Anterior cingulate cortex (tissue), 58 donors: ENCODE results near the gene MDK.
A peak's percentile ranks its signal among the peaks of the same experiment; 100 is the strongest.

ENCODE experiments used
- DNase-seq, 58 donors: peaks; one replicate each; lab custom pipeline; 2025; lab: John Stamatoyannopoulos, UW

The MDK gene

GRCh38 chr11:46346886-46347636 is 34.4 kb upstream of the MDK start, which contains the start of gene DGKZ:
TSS of gene DGKZ (plus strand) at chr11:46347463. CDS start at chr11:46347660, 197 bp downstream.
- peak in 57 of 58 donors; percentile 39 to 92 (median 80) for DNase-seq

DNA sequence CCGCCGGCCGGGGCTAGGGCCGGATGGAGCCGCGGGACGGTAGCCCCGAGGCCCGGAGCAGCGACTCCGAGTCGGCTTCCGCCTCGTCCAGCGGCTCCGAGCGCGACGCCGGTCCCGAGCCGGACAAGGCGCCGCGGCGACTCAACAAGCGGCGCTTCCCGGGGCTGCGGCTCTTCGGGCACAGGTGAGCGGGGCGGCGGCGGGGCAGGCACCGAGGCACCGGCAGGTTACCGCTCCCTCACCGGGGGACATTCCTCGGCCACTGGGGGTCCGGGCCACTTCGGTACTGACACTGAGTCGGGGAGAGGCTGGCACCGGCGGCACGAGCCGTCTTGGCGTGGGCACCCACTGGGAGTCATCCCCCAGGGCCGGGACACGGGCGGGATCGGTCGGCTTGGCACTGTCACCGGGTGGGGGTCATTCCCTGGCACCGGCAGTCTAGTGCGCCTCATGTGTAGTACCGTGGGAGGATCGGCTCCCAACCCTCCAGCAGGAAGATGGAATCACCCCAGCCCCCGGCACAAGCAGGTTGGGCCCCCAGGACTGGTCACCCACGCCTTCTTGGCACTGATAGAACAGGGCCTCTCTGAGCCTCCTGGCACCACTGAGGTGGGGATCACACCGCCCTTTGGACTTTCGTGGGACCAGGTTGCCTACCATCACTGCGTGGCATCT is 33.7 kb upstream of the MDK start:
- peak in 1 of 58 donors; percentile 37 for DNase-seq

DNA sequence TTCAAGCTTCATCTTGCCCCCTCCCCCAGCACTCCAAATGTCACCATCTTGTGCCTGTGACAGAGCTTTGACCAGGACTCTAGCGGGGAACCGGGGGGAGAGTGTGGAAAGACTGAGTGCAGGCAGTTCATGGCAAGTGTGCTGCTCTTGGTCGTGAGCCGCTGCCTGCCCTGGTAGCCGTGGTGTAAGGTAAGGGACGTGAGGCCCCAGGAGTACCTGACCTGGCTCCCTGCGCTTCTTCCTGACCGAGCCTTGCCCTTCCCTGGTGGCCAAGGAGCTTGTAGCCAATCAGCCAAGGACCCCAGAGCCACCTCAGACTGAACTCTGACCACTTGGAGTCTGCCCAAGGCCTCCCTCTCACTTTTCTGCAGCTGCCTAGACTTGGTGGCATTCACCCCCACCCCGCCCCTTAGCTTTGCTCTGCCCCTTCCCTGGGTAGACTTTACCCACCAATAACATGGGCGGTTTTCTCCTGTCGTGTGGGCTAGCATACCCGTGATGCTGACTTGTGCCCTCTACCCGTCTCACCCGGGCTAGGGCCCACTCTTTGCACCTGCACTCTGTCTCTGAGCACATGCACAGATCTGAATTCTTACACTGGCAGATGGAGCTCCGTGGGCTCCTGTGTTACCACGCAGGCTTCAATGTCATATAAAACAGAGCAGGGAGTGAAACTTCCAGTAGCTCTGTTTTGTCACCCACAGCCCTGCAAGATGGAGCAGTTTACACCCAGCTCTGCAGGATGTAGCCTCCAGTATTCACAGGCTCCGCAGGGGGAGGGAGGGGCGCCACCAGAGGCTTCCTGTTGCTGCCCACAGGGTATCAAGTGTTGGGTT is 32.7 kb upstream of the MDK start:
- peak in 2 of 58 donors; percentile 34 to 62 for DNase-seq

DNA sequence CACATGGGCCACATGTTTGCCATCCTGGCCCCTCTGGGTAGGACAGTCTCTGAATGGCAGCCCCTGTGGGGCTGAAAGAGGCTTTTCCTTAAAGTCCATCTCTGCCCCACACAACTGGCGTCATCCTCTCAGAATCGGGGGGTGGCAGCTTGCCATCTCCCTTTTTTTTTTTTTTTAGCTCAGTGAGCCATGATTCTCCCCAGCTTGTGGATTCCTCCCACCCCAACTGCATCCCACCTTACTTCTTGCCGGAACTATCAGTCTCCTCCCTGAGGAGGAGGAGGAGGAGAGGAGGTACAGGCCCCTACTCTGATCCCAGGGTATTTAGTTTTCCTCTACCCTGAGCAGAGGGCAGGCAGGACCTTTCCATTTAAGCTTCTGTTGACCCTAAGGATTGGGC is 30.8 kb upstream of the MDK start:
- peak in 4 of 58 donors; percentile 20 to 52 (median 38) for DNase-seq

GRCh38 chr11:46351148-46351547 is 30.3 kb upstream of the MDK start:
- no peak for DNase-seq

GRCh38 chr11:46351606-46352005 is 29.9 kb upstream of the MDK start:
- DNase-seq: no peak

DNA sequence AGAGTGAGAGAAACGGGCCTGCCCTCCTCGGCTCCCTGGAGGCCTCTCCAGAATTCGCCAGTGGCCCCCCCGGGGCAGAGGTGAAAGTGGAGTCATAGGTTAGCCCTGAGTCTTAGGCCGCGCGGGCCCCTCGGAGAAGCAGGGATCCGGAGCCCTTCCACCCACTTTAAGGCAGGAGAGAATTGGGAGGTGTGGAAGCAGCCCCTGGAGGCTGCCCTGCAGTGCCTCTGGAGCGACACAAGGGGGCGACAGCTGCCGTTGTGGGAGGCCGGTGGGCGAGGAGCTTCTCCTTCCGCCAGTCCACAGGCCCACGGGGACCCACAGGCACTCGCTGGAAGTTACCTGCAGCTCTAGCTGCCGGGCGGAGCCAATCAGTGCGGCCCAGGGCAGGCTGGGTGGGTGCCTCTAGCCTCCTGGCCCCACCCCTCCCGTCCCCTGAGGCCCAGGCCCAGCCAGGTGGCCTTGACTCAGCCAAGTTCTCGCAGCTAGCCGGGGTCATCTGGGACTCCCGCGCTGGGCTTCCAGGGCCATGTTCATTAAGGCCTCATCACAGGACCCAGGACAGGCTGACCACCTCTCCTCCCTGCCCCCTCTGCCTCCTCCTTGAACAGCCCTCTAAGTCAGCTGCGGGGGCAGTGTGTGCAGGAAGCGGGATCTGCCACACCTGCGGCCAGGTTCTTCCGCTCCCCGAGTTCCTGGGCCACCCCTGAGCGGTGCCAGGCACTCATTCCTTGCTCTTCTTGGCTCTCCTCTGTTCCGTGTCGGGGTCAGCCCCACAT is 29.2 kb upstream of the MDK start:
- DNase-seq: peak in 28 of 58 donors; percentile 23 to 70 (median 37)

DNA sequence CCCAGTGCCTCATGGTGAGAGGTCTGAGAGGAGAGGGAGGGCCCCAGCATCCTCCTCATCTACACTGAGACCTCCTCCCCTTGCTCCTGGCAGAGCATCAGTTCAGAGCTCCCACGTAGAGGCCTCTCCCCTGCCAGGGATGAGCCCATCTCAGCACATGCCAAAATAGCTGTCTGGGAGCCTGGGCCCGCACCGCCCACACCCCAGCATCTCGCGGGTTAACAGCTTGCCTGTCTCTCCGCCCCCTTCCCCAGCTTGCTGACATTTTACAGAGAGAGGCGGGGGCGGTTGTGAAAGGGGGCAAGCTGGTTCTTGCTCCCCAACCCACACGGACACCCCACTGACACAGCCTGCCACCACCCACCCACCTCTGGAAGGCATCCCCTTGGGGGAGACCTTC is 27.8 kb upstream of the MDK start:
- DNase-seq: peak in 31 of 58 donors; percentile 25 to 79 (median 45)

DNA sequence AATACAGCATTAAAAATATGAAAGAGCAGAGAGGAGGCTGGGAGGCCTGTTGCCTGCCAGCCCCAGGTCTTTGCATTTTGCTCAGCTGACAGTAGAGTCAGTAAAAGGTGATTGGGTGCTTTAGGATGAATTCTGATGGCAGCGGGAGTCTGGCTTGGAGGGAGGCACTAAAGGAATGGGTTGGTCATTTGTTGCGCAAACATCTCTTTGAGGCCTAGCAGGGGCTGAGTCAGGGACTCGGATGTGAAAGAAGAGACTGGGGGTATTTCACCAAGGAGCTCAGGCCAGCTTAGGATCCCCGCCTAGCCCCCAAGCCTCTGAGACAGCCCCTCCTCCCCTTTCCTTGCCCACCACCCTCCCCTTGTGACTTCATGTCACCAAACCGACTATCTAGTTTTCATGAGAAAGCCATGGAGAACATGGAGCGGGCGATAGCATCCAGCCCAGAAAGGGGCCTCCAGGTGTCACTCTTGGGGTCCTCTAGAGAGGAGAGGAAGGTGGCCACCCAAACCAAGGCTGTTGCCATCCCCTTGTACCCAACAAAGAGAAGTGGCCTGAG is 24.5 kb upstream of the MDK start:
- no peak for DNase-seq

DNA sequence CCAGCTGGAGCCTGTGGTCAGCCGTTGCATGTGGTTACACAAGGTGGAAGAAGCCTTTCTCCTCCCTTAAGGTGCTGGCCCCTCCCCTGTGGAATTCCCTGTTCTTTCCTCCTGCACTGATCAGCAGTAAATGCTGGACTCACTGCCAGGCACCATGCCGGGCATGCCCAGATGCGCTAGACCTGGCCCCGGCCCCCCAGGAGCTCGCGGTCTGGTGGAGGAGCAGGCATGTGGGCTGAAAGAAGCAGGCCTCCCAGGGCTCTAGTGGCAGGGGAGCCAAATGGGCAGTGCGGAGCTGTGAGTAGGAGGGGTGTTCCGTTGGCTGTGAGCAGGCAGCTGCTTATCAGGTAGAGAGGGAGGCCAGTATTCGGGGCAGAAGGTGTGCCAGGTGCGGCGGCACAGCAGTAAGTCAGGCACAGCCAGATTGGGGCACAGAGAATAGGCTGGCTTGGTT is 24.0 kb upstream of the MDK start:
- DNase-seq: no peak

GRCh38 chr11:46359953-46360352 is 21.5 kb upstream of the MDK start:
- no peak for DNase-seq

DNA sequence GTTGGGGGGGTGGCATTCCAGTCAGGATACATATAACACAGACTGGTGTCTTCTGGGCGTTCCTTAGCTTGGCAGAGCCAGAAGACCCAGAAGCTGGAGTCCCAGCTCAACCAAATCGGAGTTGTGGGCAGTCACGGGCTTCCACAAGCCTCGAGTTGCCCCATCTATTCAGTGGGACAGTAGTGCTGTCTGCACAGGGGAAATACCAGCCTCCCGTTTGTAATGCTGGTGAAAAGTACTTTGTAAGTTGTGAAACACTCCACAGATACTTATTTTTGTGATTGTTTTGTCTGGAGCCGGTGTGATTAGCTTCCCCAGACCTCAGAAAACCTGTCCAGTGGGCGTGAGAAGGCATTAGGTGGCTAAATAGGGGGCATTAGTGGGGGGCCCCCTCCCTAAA is 20.6 kb upstream of the MDK start:
- no peak for DNase-seq

GRCh38 chr11:46361283-46362155 is 19.9 kb upstream of the MDK start:
- peak in 48 of 58 donors; percentile 29 to 91 (median 61) for DNase-seq

DNA sequence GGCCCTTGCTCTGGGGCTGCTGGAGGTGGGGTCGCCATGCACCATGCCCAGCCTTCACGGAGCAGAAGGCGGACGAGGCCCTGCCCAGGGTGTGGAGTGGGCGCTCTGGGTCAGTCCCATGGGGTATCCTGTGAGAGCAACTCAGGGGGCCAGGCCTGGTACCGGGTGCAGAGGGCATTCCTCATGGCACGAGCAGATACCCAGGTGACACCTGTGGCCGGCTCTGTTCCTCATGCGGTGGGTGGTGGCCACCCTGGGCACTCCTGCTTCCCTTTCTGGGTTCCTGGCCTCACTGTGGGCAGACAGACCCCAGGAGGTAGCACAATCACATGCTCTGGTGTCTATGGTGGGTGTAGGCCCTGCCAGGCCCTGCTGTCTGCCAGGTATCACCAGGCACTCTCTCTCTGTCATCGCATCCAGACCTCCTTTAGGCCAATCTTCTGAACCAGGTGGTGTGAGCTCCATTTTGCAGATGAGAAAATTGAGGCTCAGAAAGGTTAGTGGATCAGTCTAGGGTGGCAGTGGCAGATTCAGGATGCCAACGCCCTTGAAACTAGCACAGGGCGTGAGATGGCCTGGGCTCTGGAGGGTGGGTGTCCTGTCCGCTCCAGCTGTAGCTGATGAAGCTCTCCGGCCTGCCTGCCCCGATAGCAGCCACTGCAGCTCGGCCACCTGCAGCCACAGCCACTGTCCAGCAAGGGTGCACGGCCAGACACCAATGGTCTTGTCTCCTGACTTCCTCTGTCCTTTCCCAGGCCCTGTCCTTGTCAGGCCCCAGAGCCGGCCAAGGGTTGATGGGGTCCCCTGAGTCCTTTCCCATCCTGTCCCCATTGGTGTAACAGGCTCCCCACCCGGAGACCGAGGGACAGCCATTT is 19.1 kb upstream of the MDK start:
- no peak for DNase-seq

DNA sequence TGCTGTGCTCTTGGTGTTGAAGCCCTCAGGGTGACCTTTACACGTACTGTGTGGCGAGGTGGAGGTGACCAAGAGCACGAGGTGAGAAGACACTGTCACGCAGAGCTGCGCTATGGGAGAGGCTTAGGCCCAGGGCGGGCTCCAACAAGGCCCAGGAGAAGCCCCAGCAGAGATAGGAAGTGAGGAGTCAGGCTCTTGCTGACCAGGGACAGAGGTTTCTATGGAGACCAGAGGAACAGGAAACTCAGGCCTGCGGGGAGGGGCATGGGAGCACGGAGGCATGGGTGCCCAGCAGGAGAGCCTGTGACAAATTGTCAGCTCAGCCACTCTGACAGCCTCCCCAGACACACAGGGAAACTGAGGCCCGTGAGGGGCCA is 18.4 kb upstream of the MDK start:
- peak in 26 of 58 donors; percentile 36 to 79 (median 57) for DNase-seq

GRCh38 chr11:46363455-46364005 is 17.9 kb upstream of the MDK start:
- DNase-seq: peak in 47 of 58 donors; percentile 23 to 91 (median 64)

- DNase-seq: no peak
Observed at GRCh38 chr11:46364056-46364455, 17.4 kb upstream of the MDK start.
